K562 (cell line): Measurements from ENCODE around the gene MACROD2. TPM values are rescaled to one million over a fixed set of nuclear protein-coding genes. Genes with fewer than 3 reads are reported as not detected.

Experiments used
- ATAC-seq: fragments of 200-7000 bp; cut with Tn5 transposase; 3 replicates; pipeline ENCODE4 v1.9.1; 2020; ENCODE audit warnings: moderate library complexity
- BruUV-seq: library from RNA; stranded (reverse); fragments of 400-500 nt; replicated peaks from 2 replicates; lab custom pipeline; 2021; lab: Mats Ljungman, UMichigan
- CTCF ChIA-PET: fragments of 300-600 bp; formaldehyde crosslinking; extraction: SDS; loops from one replicate; lab custom pipeline; 2021; ENCODE audit warnings: low intra/inter-chr PET ratio; lab: Yijun Ruan, JAX
- POLR2A ChIA-PET: fragments of 300-600, 350-650 bp; sonication (Branson Sonifier 250); formaldehyde crosslinking; extraction: SDS; loops from one replicate; lab custom pipeline; 2021; ENCODE audit warnings: antibody characterized with exemption, inconsistent platforms; lab: Yijun Ruan, JAX
- DNase-seq, 4 experiments: peaks; one replicate each; pipeline versions ENCODE4 v3.0.0 to v3.0.0-alpha.2; 2011 to 2018; ENCODE audit warnings: low spot score in 3 of 4, mixed read lengths in 3 of 4; ENCODE audit errors: extremely low read depth in 1 of 4
- FAIRE-seq: peaks from 2 replicates; lab custom pipeline; 2011; peaks lifted over from hg19 to GRCh38; lab: Jason Lieb, UNC
- H2AFZ ChIP-seq: 2 replicates; pipeline ENCODE4 v1.6.0; 2011; ENCODE audit warnings: low read depth, low read length, control low read depth, inconsistent platforms
- H3K27ac ChIP-seq: fragments of 200-600 bp; 3 replicates; pipeline ENCODE4 v1.8.0; 2011; ENCODE audit warnings: low read depth, mild to moderate bottlenecking, control low read depth, inconsistent platforms, low read length, moderate library complexity, mixed read lengths; ENCODE audit errors: extremely low read depth
- H3K27me3 ChIP-seq, 2 experiments: fragments of 300-600 bp in 1 of 2; 2 replicates in 1 of 2; 3 replicates in 1 of 2; pipeline versions ENCODE4 v1.6.0 to v1.8.0; 2011; ENCODE audit warnings: inconsistent platforms in 2 of 2, low read length in 2 of 2, mild to moderate bottlenecking in 1 of 2, mixed read lengths in 1 of 2, moderate library complexity in 1 of 2; ENCODE audit not compliant: control insufficient read depth in 2 of 2, insufficient read depth in 2 of 2
- H3K36me3 ChIP-seq: fragments of 300-600 bp; 3 replicates; pipeline ENCODE4 v1.8.0; 2011; ENCODE audit warnings: mild to moderate bottlenecking, low read length, inconsistent platforms; ENCODE audit not compliant: control insufficient read depth, insufficient read depth
- H3K4me1 ChIP-seq, 2 experiments: fragments of 200-600 bp in 1 of 2; replicated peaks in 1 of 2; 2 replicates in 1 of 2; 3 replicates in 1 of 2; pipeline versions ENCODE4 v1.5.1 to v1.8.0; 2011; ENCODE audit warnings: inconsistent platforms in 2 of 2, low read length in 2 of 2, mild to moderate bottlenecking in 1 of 2, mixed read lengths in 1 of 2, moderate library complexity in 1 of 2; ENCODE audit not compliant: control insufficient read depth in 2 of 2, insufficient read depth in 2 of 2
- H3K4me2 ChIP-seq: 2 replicates; pipeline ENCODE4 v1.6.1; 2011; ENCODE audit warnings: low read length, control low read depth, inconsistent platforms, mixed read lengths; ENCODE audit not compliant: insufficient read depth
- H3K4me3 ChIP-seq: fragments of 200-600 bp; sonication (generic), shearing (Covaris generic); 2 replicates; pipeline ENCODE4 v1.5.1; 2016; ENCODE audit warnings: control low read depth, inconsistent platforms
- H3K79me2 ChIP-seq: fragments of 200-600 bp; 3 replicates; pipeline ENCODE4 v1.8.0; 2011; ENCODE audit warnings: low read length, inconsistent platforms; ENCODE audit not compliant: control insufficient read depth, insufficient read depth
- H3K9ac ChIP-seq, 2 experiments: 2 replicates each; pipeline versions ENCODE4 v1.6.0 to v1.6.1; 2011; ENCODE audit warnings: low read depth in 2 of 2, low read length in 2 of 2, control low read depth in 1 of 2, inconsistent platforms in 1 of 2, mild to moderate bottlenecking in 1 of 2, mixed read lengths in 1 of 2; ENCODE audit not compliant: insufficient read depth in 1 of 2
- H3K9me1 ChIP-seq: one replicate; pipeline ENCODE4 v1.6.0; 2011; ENCODE audit warnings: inconsistent platforms, mild to moderate bottlenecking, low read length, moderate library complexity; ENCODE audit not compliant: control insufficient read depth, insufficient read depth
- H3K9me3 ChIP-seq: replicated peaks from 2 replicates; pipeline ENCODE4 v1.5.1; 2011; ENCODE audit warnings: low read depth, low read length, inconsistent platforms; ENCODE audit not compliant: control insufficient read depth, insufficient read depth
- H4K20me1 ChIP-seq: replicated peaks from 2 replicates; pipeline ENCODE4 v1.6.1; 2011; ENCODE audit warnings: low read length, inconsistent platforms, mixed read lengths; ENCODE audit not compliant: control insufficient read depth, insufficient read depth
- CBFA2T3 ChIP-seq: fragments of 450-650 bp; IDR thresholded peaks from 2 replicates; pipeline ENCODE4 v1.6.1; 2017
- FOXK2 ChIP-seq, 2 experiments: fragments of 450-650 bp; IDR thresholded peaks in 1 of 2; conservative IDR thresholded peaks in 1 of 2; 2 replicates each; pipeline ENCODE4 v1.6.1; 2016; ENCODE audit warnings: low read depth in 2 of 2, mild to moderate bottlenecking in 1 of 2
- FOXP1 ChIP-seq: sonication (generic); formaldehyde crosslinking; IDR thresholded peaks from 2 replicates; pipeline ENCODE4 v1.8.0; 2022; ENCODE audit warnings: mild to moderate bottlenecking, missing genetic modification reagents
- GATAD2B ChIP-seq: fragments of 450-650 bp; IDR thresholded peaks from 2 replicates; pipeline ENCODE4 v1.6.1; 2017; ENCODE audit warnings: mild to moderate bottlenecking, borderline replicate concordance
- KHSRP ChIP-seq: fragments of 450-650 bp; IDR thresholded peaks from 2 replicates; pipeline ENCODE4 v1.6.1; 2017
- RFX7 ChIP-seq: fragments of 250-450 bp; sonication (Bioruptor Pico); IDR thresholded peaks from 2 replicates; pipeline ENCODE4 v1.5.1; 2021; ENCODE audit warnings: mild to moderate bottlenecking
- TARDBP ChIP-seq: fragments of 450-650 bp; IDR thresholded peaks from 2 replicates; pipeline ENCODE4 v1.6.1; 2016
- ZNF324 ChIP-seq: fragments of 250-450 bp; sonication (Bioruptor Pico); IDR thresholded peaks from 2 replicates; pipeline ENCODE4 v1.4.0; 2020; ENCODE audit warnings: mild to moderate bottlenecking
- WGBS: fragments of 100-300 bp; shearing (Covaris generic); methylation state at CpG from one replicate; pipeline ENCODE4 v1.1.6; 2016; ENCODE audit warnings: low coverage, mixed read lengths; ENCODE audit not compliant: insufficient coverage; ENCODE audit errors: missing lambda C conversion rate; 5-methylcytosine and 5-hydroxymethylcytosine counted together
- in situ Hi-C: fragments of 300-500 bp; cut with MboI; formaldehyde crosslinking; loops from 4 replicates; pipeline ENCODE4 v1.15.0; 2018; ENCODE audit warnings: inconsistent platforms, mixed read lengths
- intact Hi-C: fragments of 100-400 bp; cut with micrococcal nuclease; formaldehyde crosslinking; loops from 2 replicates; pipeline ENCODE4 v1.14.2; 2022
- polyA plus RNA-seq, 8 experiments: library from polyadenylated mRNA; depleted of rRNA in 4 of 8; stranded (reverse) in 5 of 8; unstranded in 3 of 8; fragments of >200 nt; fragmentation: Nextera tagmentation in 2 of 8; fragmentation: Illumina TruSeq in 1 of 8; extraction: Ambion mirVana in 2 of 8; extraction: Trizol in 1 of 8; gene quantifications; 2 replicates each; pipeline versions ENCODE4 v1.2.1 to v1.2.3, GENCODE V29; 2011 to 2014; ENCODE audit warnings: inconsistent platforms in 1 of 8, missing spikeins in 1 of 8
- total RNA-seq, 7 experiments: library from RNA; depleted of rRNA in 6 of 7; stranded (reverse); fragments of >200 nt in 6 of 7; fragmentation: Illumina TruSeq in 2 of 7; extraction: Trizol in 2 of 7; gene quantifications; 2 replicates each; pipeline versions ENCODE4 v1.2.1 to v1.2.3, GENCODE V29; 2011 to 2021; ENCODE audit warnings: low replicate concordance in 1 of 7
- TF ChIP-seq, protein P1 (sequence below): sonication (generic); formaldehyde crosslinking; IDR thresholded peaks from 2 replicates; pipeline ENCODE4 v1.8.1; 2023; ENCODE audit warnings: mild to moderate bottlenecking, missing genetic modification reagents
- TF ChIP-seq, protein P2 (sequence below): sonication (generic); formaldehyde crosslinking; IDR thresholded peaks from 2 replicates; pipeline ENCODE4 v1.8.1; 2023; ENCODE audit warnings: missing genetic modification reagents, mild to moderate bottlenecking, borderline replicate concordance
- TF ChIP-seq, protein P3 (sequence below): fragments of 450-650 bp; IDR thresholded peaks from 2 replicates; pipeline ENCODE4 v1.6.1; 2014; ENCODE audit warnings: low read depth, mild to moderate bottlenecking, moderate library complexity, borderline replicate concordance
- TF ChIP-seq, protein P4 (sequence below): fragments of 250-450 bp; sonication (Bioruptor Pico); IDR thresholded peaks from 2 replicates; pipeline ENCODE4 v1.8.0; 2021; ENCODE audit warnings: borderline replicate concordance, mild to moderate bottlenecking, moderate library complexity; ENCODE audit not compliant: poor library complexity, severe bottlenecking
- TF ChIP-seq, protein P5 (sequence below): fragments of 450-650 bp; IDR thresholded peaks from 2 replicates; pipeline ENCODE4 v1.6.1; 2017; ENCODE audit warnings: antibody characterized with exemption

Gene MACROD2
- total and polyA plus RNA-seq, 9 of the 15 experiments (the other 6 are each of a cell fraction or from before 2014, with no cell fraction given): not detected

DNA sequence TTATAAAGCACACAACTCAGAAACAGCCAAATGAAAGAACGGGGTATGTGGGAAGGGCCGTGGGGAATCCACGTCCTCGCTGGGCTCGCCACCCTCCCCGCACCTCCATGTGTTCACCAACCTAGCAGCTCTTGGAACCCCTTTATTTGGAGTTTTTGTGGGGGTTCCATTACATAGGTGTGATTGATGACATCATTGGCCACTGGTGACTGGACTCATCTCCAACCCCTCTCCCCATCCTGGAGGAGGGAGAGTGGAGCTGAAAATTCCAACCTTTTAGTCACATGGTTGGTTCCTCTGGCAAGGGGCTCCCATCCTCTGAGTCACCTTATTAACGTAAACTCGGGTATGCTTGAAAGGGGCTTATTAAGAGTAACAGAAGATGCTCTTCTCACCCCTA lies 934.1 kb downstream of the MACROD2 start:
- Histone ChIP-seq H2AFZ (no peak overlapping the region), H3K9ac (no peak overlapping the region), H3K9me3 (no peaks in the 10 kb centered on the region), H3K4me2 (no peak overlapping the region), H4K20me1 (no peaks in the 10 kb centered on the region), H3K9me1 (no peaks in the 10 kb centered on the region), H3K36me3 (no peaks in the 10 kb centered on the region), H3K79me2 (no peaks in the 10 kb centered on the region), H3K4me3 (no peak overlapping the region), H3K4me1 (no peaks in the 10 kb centered on the region), H3K27ac (no peak overlapping the region), H3K27me3 (no peaks in the 10 kb centered on the region)
- ChIA-PET POLR2A (no interaction called here), CTCF (no interaction called here)
- BruUV-seq: no TSS peak
- ATAC-seq (no peak), DNase-seq (no peak), FAIRE-seq (no peak)
- in situ Hi-C loops (no loop called here), intact Hi-C loops (no loop called here)
- WGBS: 0% methylated on average over 7 of the region's 8 CpGs
- TF ChIP-seq, protein P1, sequence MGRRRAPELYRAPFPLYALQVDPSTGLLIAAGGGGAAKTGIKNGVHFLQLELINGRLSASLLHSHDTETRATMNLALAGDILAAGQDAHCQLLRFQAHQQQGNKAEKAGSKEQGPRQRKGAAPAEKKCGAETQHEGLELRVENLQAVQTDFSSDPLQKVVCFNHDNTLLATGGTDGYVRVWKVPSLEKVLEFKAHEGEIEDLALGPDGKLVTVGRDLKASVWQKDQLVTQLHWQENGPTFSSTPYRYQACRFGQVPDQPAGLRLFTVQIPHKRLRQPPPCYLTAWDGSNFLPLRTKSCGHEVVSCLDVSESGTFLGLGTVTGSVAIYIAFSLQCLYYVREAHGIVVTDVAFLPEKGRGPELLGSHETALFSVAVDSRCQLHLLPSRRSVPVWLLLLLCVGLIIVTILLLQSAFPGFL (CRISPR knock-in tag): no peak
- TF ChIP-seq GATAD2B: no peak
- TF ChIP-seq RFX7: no peak
- TF ChIP-seq, protein P2, sequence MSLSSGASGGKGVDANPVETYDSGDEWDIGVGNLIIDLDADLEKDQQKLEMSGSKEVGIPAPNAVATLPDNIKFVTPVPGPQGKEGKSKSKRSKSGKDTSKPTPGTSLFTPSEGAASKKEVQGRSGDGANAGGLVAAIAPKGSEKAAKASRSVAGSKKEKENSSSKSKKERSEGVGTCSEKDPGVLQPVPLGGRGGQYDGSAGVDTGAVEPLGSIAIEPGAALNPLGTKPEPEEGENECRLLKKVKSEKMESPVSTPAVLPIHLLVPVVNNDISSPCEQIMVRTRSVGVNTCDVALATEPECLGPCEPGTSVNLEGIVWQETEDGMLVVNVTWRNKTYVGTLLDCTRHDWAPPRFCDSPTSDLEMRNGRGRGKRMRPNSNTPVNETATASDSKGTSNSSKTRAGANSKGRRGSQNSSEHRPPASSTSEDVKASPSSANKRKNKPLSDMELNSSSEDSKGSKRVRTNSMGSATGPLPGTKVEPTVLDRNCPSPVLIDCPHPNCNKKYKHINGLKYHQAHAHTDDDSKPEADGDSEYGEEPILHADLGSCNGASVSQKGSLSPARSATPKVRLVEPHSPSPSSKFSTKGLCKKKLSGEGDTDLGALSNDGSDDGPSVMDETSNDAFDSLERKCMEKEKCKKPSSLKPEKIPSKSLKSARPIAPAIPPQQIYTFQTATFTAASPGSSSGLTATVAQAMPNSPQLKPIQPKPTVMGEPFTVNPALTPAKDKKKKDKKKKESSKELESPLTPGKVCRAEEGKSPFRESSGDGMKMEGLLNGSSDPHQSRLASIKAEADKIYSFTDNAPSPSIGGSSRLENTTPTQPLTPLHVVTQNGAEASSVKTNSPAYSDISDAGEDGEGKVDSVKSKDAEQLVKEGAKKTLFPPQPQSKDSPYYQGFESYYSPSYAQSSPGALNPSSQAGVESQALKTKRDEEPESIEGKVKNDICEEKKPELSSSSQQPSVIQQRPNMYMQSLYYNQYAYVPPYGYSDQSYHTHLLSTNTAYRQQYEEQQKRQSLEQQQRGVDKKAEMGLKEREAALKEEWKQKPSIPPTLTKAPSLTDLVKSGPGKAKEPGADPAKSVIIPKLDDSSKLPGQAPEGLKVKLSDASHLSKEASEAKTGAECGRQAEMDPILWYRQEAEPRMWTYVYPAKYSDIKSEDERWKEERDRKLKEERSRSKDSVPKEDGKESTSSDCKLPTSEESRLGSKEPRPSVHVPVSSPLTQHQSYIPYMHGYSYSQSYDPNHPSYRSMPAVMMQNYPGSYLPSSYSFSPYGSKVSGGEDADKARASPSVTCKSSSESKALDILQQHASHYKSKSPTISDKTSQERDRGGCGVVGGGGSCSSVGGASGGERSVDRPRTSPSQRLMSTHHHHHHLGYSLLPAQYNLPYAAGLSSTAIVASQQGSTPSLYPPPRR (CRISPR knock-in tag): no peak
- TF ChIP-seq, protein P3, sequence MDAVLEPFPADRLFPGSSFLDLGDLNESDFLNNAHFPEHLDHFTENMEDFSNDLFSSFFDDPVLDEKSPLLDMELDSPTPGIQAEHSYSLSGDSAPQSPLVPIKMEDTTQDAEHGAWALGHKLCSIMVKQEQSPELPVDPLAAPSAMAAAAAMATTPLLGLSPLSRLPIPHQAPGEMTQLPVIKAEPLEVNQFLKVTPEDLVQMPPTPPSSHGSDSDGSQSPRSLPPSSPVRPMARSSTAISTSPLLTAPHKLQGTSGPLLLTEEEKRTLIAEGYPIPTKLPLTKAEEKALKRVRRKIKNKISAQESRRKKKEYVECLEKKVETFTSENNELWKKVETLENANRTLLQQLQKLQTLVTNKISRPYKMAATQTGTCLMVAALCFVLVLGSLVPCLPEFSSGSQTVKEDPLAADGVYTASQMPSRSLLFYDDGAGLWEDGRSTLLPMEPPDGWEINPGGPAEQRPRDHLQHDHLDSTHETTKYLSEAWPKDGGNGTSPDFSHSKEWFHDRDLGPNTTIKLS: no peak
- no peak for TF ChIP-seq FOXP1 (CRISPR knock-in tag)
- no peak for TF ChIP-seq TARDBP
- TF ChIP-seq ZNF324: no peak
- TF ChIP-seq CBFA2T3: no peak
- TF ChIP-seq KHSRP: no peak
- TF ChIP-seq FOXK2 (conservative IDR thresholded peaks at IDR 0.05 in 1 of 2, IDR thresholded peaks at IDR 0.05 in 1 of 2; ENCODE audit: low read depth in 2 of 2): no peak
- TF ChIP-seq, protein P4, sequence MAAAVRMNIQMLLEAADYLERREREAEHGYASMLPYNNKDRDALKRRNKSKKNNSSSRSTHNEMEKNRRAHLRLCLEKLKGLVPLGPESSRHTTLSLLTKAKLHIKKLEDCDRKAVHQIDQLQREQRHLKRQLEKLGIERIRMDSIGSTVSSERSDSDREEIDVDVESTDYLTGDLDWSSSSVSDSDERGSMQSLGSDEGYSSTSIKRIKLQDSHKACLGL (CRISPR knock-in tag): no peak
- TF ChIP-seq, protein P5, sequence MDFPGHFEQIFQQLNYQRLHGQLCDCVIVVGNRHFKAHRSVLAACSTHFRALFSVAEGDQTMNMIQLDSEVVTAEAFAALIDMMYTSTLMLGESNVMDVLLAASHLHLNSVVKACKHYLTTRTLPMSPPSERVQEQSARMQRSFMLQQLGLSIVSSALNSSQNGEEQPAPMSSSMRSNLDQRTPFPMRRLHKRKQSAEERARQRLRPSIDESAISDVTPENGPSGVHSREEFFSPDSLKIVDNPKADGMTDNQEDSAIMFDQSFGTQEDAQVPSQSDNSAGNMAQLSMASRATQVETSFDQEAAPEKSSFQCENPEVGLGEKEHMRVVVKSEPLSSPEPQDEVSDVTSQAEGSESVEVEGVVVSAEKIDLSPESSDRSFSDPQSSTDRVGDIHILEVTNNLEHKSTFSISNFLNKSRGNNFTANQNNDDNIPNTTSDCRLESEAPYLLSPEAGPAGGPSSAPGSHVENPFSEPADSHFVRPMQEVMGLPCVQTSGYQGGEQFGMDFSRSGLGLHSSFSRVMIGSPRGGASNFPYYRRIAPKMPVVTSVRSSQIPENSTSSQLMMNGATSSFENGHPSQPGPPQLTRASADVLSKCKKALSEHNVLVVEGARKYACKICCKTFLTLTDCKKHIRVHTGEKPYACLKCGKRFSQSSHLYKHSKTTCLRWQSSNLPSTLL: no peak
